KG1 (cell line): ENCODE results near the gene ELP6.
"Not testable (repeated sequence)": the region's sequence is repeated elsewhere in the genome, so short reads cannot be mapped to it uniquely, and the experiment has no call there.

ENCODE experiments used
- DNase-seq: peaks from one replicate; lab custom pipeline; 2025; lab: John Stamatoyannopoulos, UW

The ELP6 gene

GRCh38 chr3:47512416-47513124, 942 bp downstream of the ELP6 start:
- DNase-seq, result no peak

GRCh38 chr3:47505267-47505666, 8.2 kb downstream of the ELP6 start:
- DNase-seq, result not testable (repeated sequence)

GRCh38 chr3:47504113-47504512, 9.4 kb downstream of the ELP6 start:
- DNase-seq, result no peak

GRCh38 chr3:47503033-47503432, 10.5 kb downstream of the ELP6 start:
- no peak for DNase-seq

- no peak for DNase-seq
Measured at GRCh38 chr3:47496892-47497291, 16.6 kb downstream of the ELP6 start.

GRCh38 chr3:47495886-47496285, 17.6 kb downstream of the ELP6 start:
- no peak for DNase-seq

GRCh38 chr3:47495111-47495510, 18.4 kb downstream of the ELP6 start:
- no peak for DNase-seq

GRCh38 chr3:47491777-47492176, 21.7 kb downstream of the ELP6 start:
- DNase-seq, result no peak

- no peak for DNase-seq
Measured at GRCh38 chr3:47491186-47491585, 22.3 kb downstream of the ELP6 start.

GRCh38 chr3:47487265-47487664, 26.2 kb downstream of the ELP6 start:
- DNase-seq, result no peak

- no peak for DNase-seq
Measured at GRCh38 chr3:47485812-47486211, 27.7 kb downstream of the ELP6 start.

GRCh38 chr3:47482366-47482765, 31.1 kb downstream of the ELP6 start:
- DNase-seq, result no peak

- not testable (repeated sequence) for DNase-seq
Measured at GRCh38 chr3:47481763-47482162, 31.7 kb downstream of the ELP6 start.

- not testable (repeated sequence) for DNase-seq
Measured at GRCh38 chr3:47480267-47480666, 33.2 kb downstream of the ELP6 start.

- DNase-seq, result no peak
Measured at GRCh38 chr3:47479826-47480160, 33.7 kb downstream of the ELP6 start.

- no peak for DNase-seq
Measured at GRCh38 chr3:47478022-47478421, 35.5 kb downstream of the ELP6 start.

- DNase-seq, result no peak
Measured at GRCh38 chr3:47476644-47477199, 36.8 kb downstream of the ELP6 start.

GRCh38 chr3:47476330-47476626, 37.2 kb downstream of the ELP6 start:
- DNase-seq, result no peak

- peak; percentile 79 for DNase-seq
Measured at GRCh38 chr3:47475570-47476329, 37.8 kb downstream of the ELP6 start, which contains the start of gene SCAP. Gene SCAP, minus strand, starts transcription at chr3:47475941. Its CDS starts 32,948 bp downstream, at chr3:47442993.

- DNase-seq, result peak; percentile 15
Measured at GRCh38 chr3:47475029-47475569, 38.4 kb downstream of the ELP6 start.

GRCh38 chr3:47473391-47473790, 40.1 kb downstream of the ELP6 start:
- DNase-seq, result no peak

- DNase-seq, result no peak
Measured at GRCh38 chr3:47469616-47470015, 43.9 kb downstream of the ELP6 start.

- DNase-seq, result not testable (repeated sequence)
Measured at GRCh38 chr3:47468315-47468714, 45.2 kb downstream of the ELP6 start.
